ENCODE data around the gene GJB5. TPM values are rescaled to one million over a fixed set of nuclear protein-coding genes. Genes with fewer than 3 reads are reported as not detected.
"Not testable (repeated sequence)": the region's sequence is repeated elsewhere in the genome, so short reads cannot be mapped to it uniquely, and the experiment has no call there.

The GJB5 gene
- total RNA-seq, 2 experiments from 2014 or later = not detected

DNA sequence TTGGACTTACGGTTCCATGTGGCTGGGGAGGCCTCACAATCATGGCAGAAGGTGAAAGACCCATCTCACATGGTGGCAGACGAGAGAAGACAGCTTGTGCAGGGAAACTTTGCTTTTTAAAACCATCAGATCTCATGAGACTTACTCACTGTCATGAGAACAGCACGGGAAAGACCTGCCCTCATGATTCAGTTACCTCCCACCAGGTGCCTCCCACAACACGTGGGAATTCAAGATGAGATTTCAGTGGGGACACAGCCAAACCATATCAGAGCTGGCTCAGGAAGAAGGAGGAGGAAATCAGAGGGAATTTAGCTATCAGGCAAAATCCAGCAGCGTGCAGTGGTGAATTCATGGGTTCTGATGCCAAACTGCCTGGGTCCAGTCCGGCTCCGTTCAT, 22.0 kb upstream of the GJB5 start:
- ATAC-seq (ENCODE audit: low read depth); POLR2A ChIA-PET: not testable (repeated sequence)

GRCh38 chr1:34736692-34737091, 18.2 kb upstream of the GJB5 start:
- H3K9me3 Mint-ChIP-seq = no peaks in the 10 kb centered on the region

More for the DNA sequence above, 22.0 kb upstream of the GJB5 start:
- H3K4me1 Mint-ChIP-seq, DNase-seq, H3K36me3 Mint-ChIP-seq, H3K4me3 Mint-ChIP-seq, H3K27me3 Mint-ChIP-seq, H3K9me3 Mint-ChIP-seq, H3K27ac Mint-ChIP-seq: not testable (repeated sequence)

DNA sequence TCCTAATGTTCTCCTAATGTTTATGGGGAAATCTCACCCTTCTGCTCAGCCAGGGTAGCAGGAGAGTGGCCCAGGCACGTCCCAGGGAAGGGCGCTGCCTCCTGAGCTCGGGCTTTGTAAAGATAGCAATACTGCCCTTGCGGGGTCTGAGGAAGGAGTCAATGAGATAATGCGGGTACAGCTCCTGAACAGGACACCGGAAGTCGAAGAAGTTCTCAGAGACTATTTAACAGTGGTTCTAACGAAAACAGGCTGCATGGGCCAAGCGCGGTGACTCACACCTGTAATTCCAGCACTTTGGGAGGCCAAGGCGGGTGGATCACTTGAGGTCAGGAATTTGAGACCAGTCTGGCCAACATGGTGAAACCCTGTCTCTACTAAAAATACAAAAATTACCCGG, 17.6 kb upstream of the GJB5 start:
- H3K36me3 Mint-ChIP-seq; POLR2A ChIA-PET; H3K27ac Mint-ChIP-seq; H3K9me3 Mint-ChIP-seq; ATAC-seq (ENCODE audit: low read depth); H3K4me1 Mint-ChIP-seq; H3K4me3 Mint-ChIP-seq; H3K27me3 Mint-ChIP-seq; DNase-seq: not testable (repeated sequence)

More at GRCh38 chr1:34736692-34737091, 18.2 kb upstream of the GJB5 start:
- POLR2A ChIA-PET = no interaction called here
- Mint-ChIP-seq H3K27me3 (peaks cover 7% of the 10 kb centered on the region), H3K27ac (no peak overlapping the region), H3K4me1 (no peaks in the 10 kb centered on the region), H3K4me3 (no peak overlapping the region), H3K36me3 (no peaks in the 10 kb centered on the region)
- no peak for DNase-seq
- no peak for ATAC-seq (ENCODE audit: low read depth)

GRCh38 chr1:34739613-34740012, 15.2 kb upstream of the GJB5 start:
- ATAC-seq (ENCODE audit: low read depth) = no peak
- H3K9me3 Mint-ChIP-seq = no peaks in the 10 kb centered on the region
- H3K27ac Mint-ChIP-seq = no peak overlapping the region
- POLR2A ChIA-PET = no interaction called here
- no peak overlapping the region for H3K4me3 Mint-ChIP-seq
- no peaks in the 10 kb centered on the region for H3K36me3 Mint-ChIP-seq
- DNase-seq = no peak
- H3K4me1 Mint-ChIP-seq = no peaks in the 10 kb centered on the region
- H3K27me3 Mint-ChIP-seq = peaks cover 3% of the 10 kb centered on the region

- Mint-ChIP-seq H3K27me3 (peaks cover 3% of the 10 kb centered on the region), H3K9me3 (no peaks in the 10 kb centered on the region)
- POLR2A ChIA-PET = no interaction called here
Measured at GRCh38 chr1:34740161-34740868, 14.5 kb upstream of the GJB5 start.

DNA sequence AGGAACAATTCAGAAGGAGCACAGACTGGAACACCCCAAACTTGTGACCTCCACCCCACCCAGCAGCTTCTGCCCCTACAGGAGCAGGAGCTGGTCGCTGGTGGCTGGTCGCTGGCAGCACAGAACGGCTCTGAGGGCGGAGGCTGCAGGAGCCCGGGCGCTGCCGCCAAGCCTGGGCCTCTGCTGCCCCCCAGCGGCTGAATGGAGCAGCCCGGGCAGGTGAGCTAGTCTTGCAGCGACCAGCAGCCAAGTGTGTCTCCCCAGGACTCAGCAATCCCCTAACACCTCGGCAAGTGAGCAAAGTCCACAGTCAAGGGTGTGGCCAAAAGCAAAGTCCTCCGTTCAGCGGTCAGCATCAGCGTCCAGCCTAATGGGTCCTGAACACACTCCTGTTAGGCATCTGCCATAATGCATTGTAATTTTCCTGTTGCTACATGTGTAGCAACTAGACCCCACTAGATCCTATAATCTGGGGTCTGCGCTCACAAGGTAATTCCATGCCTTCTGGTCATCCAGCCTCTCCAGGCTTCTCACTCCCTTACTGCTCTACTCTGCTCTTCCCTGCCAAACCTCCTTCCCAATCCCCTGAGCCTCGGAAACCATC, 12.1 kb upstream of the GJB5 start:
- Mint-ChIP-seq H3K4me3 (no peak overlapping the region), H3K9me3 (no peaks in the 10 kb centered on the region), H3K4me1 (no peaks in the 10 kb centered on the region), H3K27me3 (peaks cover 3% of the 10 kb centered on the region), H3K27ac (no peak overlapping the region), H3K36me3 (no peaks in the 10 kb centered on the region)
- DNase-seq = peak; percentile 91
- peak; percentile 93 for ATAC-seq (ENCODE audit: low read depth)
- POLR2A ChIA-PET = no interaction called here

More at GRCh38 chr1:34740161-34740868, 14.5 kb upstream of the GJB5 start:
- Mint-ChIP-seq H3K4me3 (no peak overlapping the region), H3K36me3 (no peaks in the 10 kb centered on the region), H3K27ac (no peak overlapping the region), H3K4me1 (no peaks in the 10 kb centered on the region)
- DNase-seq (no peak), ATAC-seq (ENCODE audit: low read depth) (no peak)

GRCh38 chr1:34743775-34744174, 11.1 kb upstream of the GJB5 start:
- Mint-ChIP-seq H3K4me1 (no peaks in the 10 kb centered on the region), H3K27ac (no peak overlapping the region), H3K36me3 (no peaks in the 10 kb centered on the region), H3K4me3 (no peak overlapping the region), H3K27me3 (peaks cover 3% of the 10 kb centered on the region), H3K9me3 (no peaks in the 10 kb centered on the region)
- POLR2A ChIA-PET = no interaction called here
- ATAC-seq (ENCODE audit: low read depth) = no peak
- no peak for DNase-seq

DNA sequence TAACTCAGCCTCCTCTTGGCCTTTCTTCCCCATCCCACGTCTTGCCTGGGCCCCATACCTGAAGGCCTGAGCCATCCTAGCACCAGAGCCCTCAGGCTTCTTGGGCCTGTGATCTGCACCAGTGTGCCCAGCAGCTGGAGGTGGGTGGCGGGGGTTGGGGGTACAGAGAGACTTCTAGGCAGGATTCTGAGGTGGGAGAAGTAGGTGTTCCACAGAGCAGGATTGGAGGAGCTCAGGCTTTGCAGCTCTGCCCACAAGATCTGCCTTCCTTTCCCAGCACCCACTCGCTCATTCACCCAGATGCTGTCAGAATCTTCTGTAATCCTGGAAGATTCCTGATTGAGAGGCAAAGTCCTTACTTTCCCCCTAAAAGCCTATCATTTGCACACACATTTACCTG, 10.0 kb upstream of the GJB5 start:
- DNase-seq (no peak), ATAC-seq (ENCODE audit: low read depth) (no peak)
- Mint-ChIP-seq H3K27me3 (peaks cover 6% of the 10 kb centered on the region), H3K27ac (no peak overlapping the region), H3K4me1 (no peaks in the 10 kb centered on the region), H3K4me3 (no peak overlapping the region), H3K9me3 (no peaks in the 10 kb centered on the region), H3K36me3 (no peaks in the 10 kb centered on the region)
- POLR2A ChIA-PET = no interaction called here

- no peak overlapping the region for H3K27ac Mint-ChIP-seq
- DNase-seq (no peak), ATAC-seq (ENCODE audit: low read depth) (no peak)
- POLR2A ChIA-PET = no interaction called here
- no peaks in the 10 kb centered on the region for H3K9me3 Mint-ChIP-seq
- no peaks in the 10 kb centered on the region for H3K36me3 Mint-ChIP-seq
- no peak overlapping the region for H3K4me3 Mint-ChIP-seq
- H3K4me1 Mint-ChIP-seq = no peaks in the 10 kb centered on the region
- H3K27me3 Mint-ChIP-seq = peaks cover 2% of the 10 kb centered on the region
Measured at GRCh38 chr1:34745666-34746065, 9.2 kb upstream of the GJB5 start.

DNA sequence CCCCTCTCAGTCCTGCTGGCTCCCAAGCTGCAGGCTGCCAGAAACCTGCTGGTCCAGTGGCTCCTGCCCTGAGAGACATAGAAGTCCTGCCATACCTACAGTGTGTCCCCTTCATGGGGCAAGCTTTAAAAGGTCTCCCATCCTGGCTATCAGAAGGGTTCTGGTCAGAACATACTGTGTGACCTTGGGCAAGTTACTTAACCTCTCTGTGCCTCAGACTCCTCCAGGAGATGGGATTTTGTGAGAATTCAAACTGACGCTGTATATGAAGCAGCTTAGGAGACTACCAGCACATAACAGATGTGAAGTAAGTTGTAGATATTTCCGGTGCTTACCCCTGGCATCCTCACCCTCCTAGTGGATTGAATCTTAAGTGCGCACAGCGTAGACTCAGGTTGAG, 8.7 kb upstream of the GJB5 start:
- Mint-ChIP-seq H3K4me3 (no peak overlapping the region), H3K4me1 (no peaks in the 10 kb centered on the region), H3K27me3 (peaks cover 2% of the 10 kb centered on the region), H3K36me3 (no peaks in the 10 kb centered on the region), H3K27ac (no peak overlapping the region), H3K9me3 (no peaks in the 10 kb centered on the region)
- POLR2A ChIA-PET = no interaction called here
- DNase-seq = no peak
- ATAC-seq (ENCODE audit: low read depth) = no peak

DNA sequence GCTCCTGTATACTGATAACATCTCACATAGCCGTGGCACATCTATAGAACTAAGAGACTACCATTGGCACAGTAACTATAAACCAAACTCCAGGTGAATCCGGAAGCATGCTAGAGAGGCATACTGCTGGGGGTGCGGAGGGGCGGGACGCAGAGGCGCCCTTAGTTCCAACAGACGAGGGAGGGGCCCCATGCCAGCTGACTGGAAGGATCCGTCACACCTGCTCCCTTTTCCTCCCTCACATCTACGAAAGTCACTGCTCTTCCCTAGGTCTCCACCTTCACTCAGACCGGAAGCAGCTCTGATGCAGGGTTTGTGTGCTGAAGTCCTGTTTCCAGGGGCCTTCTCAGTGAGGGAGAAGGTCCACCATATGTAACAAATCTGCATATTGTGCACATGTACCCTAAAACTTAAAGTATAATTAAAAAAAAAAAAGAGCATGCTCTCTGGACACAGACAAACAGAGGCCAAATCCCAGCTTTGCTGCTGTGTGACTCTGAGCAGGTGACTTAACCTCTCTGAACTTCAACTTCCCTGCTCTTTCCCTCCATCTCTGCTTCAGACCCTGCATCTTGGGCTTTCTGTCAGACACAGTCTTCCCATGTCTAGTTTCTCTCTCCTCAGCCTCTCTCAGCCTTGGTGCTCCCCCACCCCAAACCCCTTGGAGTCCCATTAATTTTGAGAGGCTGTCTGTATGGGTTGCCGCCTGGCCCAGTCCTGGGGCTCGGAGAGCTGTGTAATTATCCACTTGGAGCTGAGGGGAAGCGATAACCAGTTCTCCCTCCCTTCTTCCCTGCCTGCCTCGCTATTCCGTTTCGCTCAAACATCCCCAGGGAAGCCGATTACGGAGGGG, 7.8 kb upstream of the GJB5 start:
- Mint-ChIP-seq H3K27me3 (peaks cover 2% of the 10 kb centered on the region), H3K4me1 (no peaks in the 10 kb centered on the region), H3K27ac (no peak overlapping the region), H3K9me3 (no peaks in the 10 kb centered on the region), H3K4me3 (no peak overlapping the region), H3K36me3 (no peaks in the 10 kb centered on the region)
- ATAC-seq (ENCODE audit: low read depth) (no peak), DNase-seq (no peak)
- POLR2A ChIA-PET = no interaction called here

DNA sequence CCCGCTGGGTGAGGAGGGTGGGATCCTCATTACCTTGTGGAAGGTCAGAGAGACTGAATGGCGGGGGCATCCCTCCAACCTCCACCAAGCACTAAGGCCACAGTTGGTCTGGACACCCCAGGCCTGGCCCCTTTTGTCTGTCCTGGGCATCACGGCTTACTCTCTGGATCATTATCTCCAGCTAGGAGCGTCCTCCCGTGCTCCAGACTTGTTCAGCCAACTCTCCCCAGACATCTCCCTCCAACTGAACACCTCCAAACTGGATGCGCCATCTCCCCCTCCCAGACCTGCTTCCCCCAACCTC, 7.3 kb upstream of the GJB5 start:
- POLR2A ChIA-PET = no interaction called here
- peaks cover 2% of the 10 kb centered on the region for H3K27me3 Mint-ChIP-seq
- no peak overlapping the region for H3K4me3 Mint-ChIP-seq
- H3K9me3 Mint-ChIP-seq = no peaks in the 10 kb centered on the region
- no peak overlapping the region for H3K27ac Mint-ChIP-seq
- DNase-seq = no peak
- ATAC-seq (ENCODE audit: low read depth) = no peak
- no peaks in the 10 kb centered on the region for H3K4me1 Mint-ChIP-seq
- H3K36me3 Mint-ChIP-seq = no peaks in the 10 kb centered on the region

- no peaks in the 10 kb centered on the region for H3K36me3 Mint-ChIP-seq
- no peak for DNase-seq
- peaks cover 2% of the 10 kb centered on the region for H3K27me3 Mint-ChIP-seq
- POLR2A ChIA-PET = no interaction called here
- no peak for ATAC-seq (ENCODE audit: low read depth)
- no peaks in the 10 kb centered on the region for H3K4me1 Mint-ChIP-seq
- no peaks in the 10 kb centered on the region for H3K9me3 Mint-ChIP-seq
- H3K4me3 Mint-ChIP-seq = no peak overlapping the region
- H3K27ac Mint-ChIP-seq = no peak overlapping the region
Measured at GRCh38 chr1:34749992-34750391, 4.9 kb upstream of the GJB5 start.

DNA sequence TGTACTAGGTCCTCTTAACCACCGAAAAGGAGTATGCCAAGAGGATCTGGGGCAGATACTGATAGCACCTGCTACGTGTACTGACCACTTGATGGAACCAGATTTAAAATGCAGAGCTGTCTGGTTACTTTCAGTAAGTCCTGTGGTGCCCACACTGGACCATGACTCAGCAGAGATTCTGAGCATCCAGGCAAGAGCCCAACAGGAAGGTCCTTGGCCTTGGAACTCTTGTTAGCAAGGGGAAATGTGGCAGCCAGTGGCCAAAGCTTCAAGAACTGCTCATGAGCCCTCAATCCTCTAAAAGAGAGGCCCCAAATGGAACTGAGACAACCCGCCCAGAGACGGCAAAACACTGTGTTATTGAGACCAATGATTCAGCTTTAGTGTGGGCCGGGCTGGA, 4.2 kb upstream of the GJB5 start:
- DNase-seq (no peak), ATAC-seq (ENCODE audit: low read depth) (no peak)
- peaks cover 2% of the 10 kb centered on the region for H3K27me3 Mint-ChIP-seq
- no peak overlapping the region for H3K4me3 Mint-ChIP-seq
- peak overlapping the region; percentile 21 for H3K27ac Mint-ChIP-seq
- H3K36me3 Mint-ChIP-seq = no peaks in the 10 kb centered on the region
- no peaks in the 10 kb centered on the region for H3K9me3 Mint-ChIP-seq
- H3K4me1 Mint-ChIP-seq = no peaks in the 10 kb centered on the region
- POLR2A ChIA-PET = no interaction called here

Measured in activated naive CD8-positive, alpha-beta T cell treated with anti-CD3 and anti-CD28 coated beads, Interleukin-2, amount 10 ng/mL, durations not matched to agents 7 days and 5 days (primary cell).